Heart right ventricle (tissue), 16 donors: ENCODE data around the gene ABCB9. TPM values are rescaled to one million over a fixed set of nuclear protein-coding genes. Genes with fewer than 3 reads are reported as not detected.

Source experiments
- ATAC-seq, 8 donors: fragments of 200-7000 bp; cut with Tn5 transposase; one replicate each; pipeline ENCODE4 v1.9.1; 2020; ENCODE audit warnings: mild to moderate bottlenecking in 8 of 8, moderate library complexity in 8 of 8, moderate number of reproducible peaks in 1 of 8
- DNase-seq, 2 donors: peaks; one replicate each; pipeline ENCODE4 v3.0.0-alpha.2; 2020
- H3K27ac ChIP-seq, 10 donors: fragments of 200-600 bp; sonication (generic) in 2 of 10; one replicate each; pipeline versions ENCODE4 v1.5.0 to v1.8.0; 2020 to 2022; ENCODE audit warnings: mild to moderate bottlenecking in 3 of 10
- H3K27me3 ChIP-seq, 7 donors: fragments of 200-600 bp; one replicate each; pipeline ENCODE4 v1.8.0; 2021 to 2022; ENCODE audit warnings: mild to moderate bottlenecking in 2 of 7
- H3K36me3 ChIP-seq, 9 donors: fragments of 200-600 bp; sonication (generic) in 1 of 9; one replicate each; pipeline versions ENCODE4 v1.5.0 to v1.8.0; 2020 to 2022; ENCODE audit warnings: mild to moderate bottlenecking in 2 of 9
- H3K4me1 ChIP-seq, 9 donors: fragments of 200-600 bp; sonication (generic) in 1 of 9; one replicate each; pipeline versions ENCODE4 v1.5.0 to v1.8.0; 2020 to 2022; ENCODE audit warnings: mild to moderate bottlenecking in 4 of 9
- H3K4me3 ChIP-seq, 10 donors: fragments of 200-600 bp; sonication (generic) in 2 of 10; one replicate each; pipeline versions ENCODE4 v1.5.0 to v1.8.0; 2020 to 2022; ENCODE audit warnings: mild to moderate bottlenecking in 7 of 10, moderate library complexity in 2 of 10
- H3K9me3 ChIP-seq, 11 donors: fragments of 200-600 bp in 10 of 11; sonication (generic) in 2 of 11; one replicate each; pipeline versions ENCODE4 v1.5.0 to v1.8.0; 2013 to 2022; ENCODE audit warnings: mild to moderate bottlenecking in 2 of 11, control low read depth in 1 of 11, moderate library complexity in 1 of 11
- WGBS, 2 donors: extraction: QIAGEN DNeasy Blood & Tissue Kit; methylation state at CpG; one replicate each; pipeline ENCODE4 v1.1.7; 2013; ENCODE audit warnings: inconsistent platforms in 1 of 2; 5-methylcytosine and 5-hydroxymethylcytosine counted together
- intact Hi-C, 10 donors: fragments of 100-400 bp; cut with DNase I; formaldehyde crosslinking; loops; one replicate each; pipeline versions ENCODE4 v1.11.1 to v1.14.2; 2022
- polyA plus RNA-seq, 2 donors: library from polyadenylated mRNA; stranded (reverse); fragments of 200-250 nt; gene quantifications; one replicate each; pipeline ENCODE4 v1.2.3, GENCODE V29; 2013
- total RNA-seq, 10 donors: library from RNA; stranded (reverse); fragmentation: NEBNext Ultra II Directional in 3 of 10; extraction: Animal tissue kit (Norgen Biotek cat#: 25700) in 3 of 10; gene quantifications; one replicate each; pipeline versions ENCODE4 v1.2.1 to v1.2.4, GENCODE V29; 2021 to 2023
- TF ChIP-seq, protein P1 (sequence below), 9 donors: fragments of 200-600 bp; sonication (generic) in 2 of 9; IDR thresholded peaks; one replicate each; pipeline versions ENCODE4 v1.5.0 to v1.8.0; 2021 to 2022; ENCODE audit warnings: antibody characterized with exemption in 9 of 9, mild to moderate bottlenecking in 5 of 9, moderate library complexity in 1 of 9
- donor health status: Arrhythmogenic right ventricular cardiomyopathy.
- donor health status: ischemic (EF 13 %, LVEDD 7.1; RV severe dilation, severe dysfunction).
- donor health status: healthy with polysubstance abuse.
- donor health status: DM: no; HTN: yes; CAD: no.
- donor health status: DM: no; HTN: no; CAD: no.
- donor health status: ischemic (EF 25% LVEDD 6.9; RV normal size, moderate dysfunction).
- donor health status: ischemic (EF 25% LVEDD 5.7; RV mildly dilated, moderate dysfunction).
- donor health status: healthy.
- donor health status: DM: yes; HTN: yes; CAD: no.
- donor health status: Ischemic cardiomyopathy.
- donor health status: ischemic (EF 35%, LVEDD 5.7; RV mildly dilated, moderate dysfunction).
- donor health status: nonischemic (EF 11% LVEDD 7.7; RV severe dilation, severe dysfunction).
- donor health status: DM: yes; HTN: yes; CAD: no.
- donor health status: PGD.
- donor health status: ischemic (EF 29% LVEDD 5.4; RV normal size, mild dysfunction).
- donor health status: nonischemic (EF 23%, LVEDD 6.1; RV moderate dilation, normal function).

The ABCB9 gene
- total and polyA plus RNA-seq, 12 donors = 1.9 to 6.0 (median 4.5) TPM

DNA sequence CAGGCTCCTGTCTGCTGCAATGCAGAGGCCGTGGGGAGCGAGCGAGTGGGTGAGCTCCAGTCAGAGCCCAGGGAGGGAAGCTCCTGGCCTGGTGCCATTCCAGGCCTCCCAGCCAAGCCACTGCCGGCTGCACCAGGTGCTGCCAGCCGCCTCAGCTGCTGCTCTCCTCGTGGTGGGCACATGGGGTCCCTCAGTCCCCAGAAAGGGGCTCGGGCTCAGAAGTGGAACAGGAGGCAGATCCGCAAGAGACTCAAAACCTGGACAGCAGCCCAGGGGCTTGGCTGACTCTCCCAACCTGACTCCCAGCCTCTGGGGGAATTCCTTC lies 2.4 kb downstream of the ABCB9 start:
- H3K27ac ChIP-seq = peak overlapping the region in 2 of 10 donors; percentile 5 to 10
- H3K9me3 ChIP-seq = no peaks in the 10 kb centered on the region
- ATAC-seq = peak in 4 of 8 donors; percentile 7 to 27 (median 12)
- peaks cover 11 to 57% (median 38%) of the 10 kb centered on the region in 9 donors for H3K4me1 ChIP-seq
- H3K36me3 ChIP-seq = peaks cover 0 to 17% (median 5%) of the 10 kb centered on the region in 9 donors
- intact Hi-C loops = no loop called here
- TF ChIP-seq, protein P1, sequence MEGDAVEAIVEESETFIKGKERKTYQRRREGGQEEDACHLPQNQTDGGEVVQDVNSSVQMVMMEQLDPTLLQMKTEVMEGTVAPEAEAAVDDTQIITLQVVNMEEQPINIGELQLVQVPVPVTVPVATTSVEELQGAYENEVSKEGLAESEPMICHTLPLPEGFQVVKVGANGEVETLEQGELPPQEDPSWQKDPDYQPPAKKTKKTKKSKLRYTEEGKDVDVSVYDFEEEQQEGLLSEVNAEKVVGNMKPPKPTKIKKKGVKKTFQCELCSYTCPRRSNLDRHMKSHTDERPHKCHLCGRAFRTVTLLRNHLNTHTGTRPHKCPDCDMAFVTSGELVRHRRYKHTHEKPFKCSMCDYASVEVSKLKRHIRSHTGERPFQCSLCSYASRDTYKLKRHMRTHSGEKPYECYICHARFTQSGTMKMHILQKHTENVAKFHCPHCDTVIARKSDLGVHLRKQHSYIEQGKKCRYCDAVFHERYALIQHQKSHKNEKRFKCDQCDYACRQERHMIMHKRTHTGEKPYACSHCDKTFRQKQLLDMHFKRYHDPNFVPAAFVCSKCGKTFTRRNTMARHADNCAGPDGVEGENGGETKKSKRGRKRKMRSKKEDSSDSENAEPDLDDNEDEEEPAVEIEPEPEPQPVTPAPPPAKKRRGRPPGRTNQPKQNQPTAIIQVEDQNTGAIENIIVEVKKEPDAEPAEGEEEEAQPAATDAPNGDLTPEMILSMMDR (IDR thresholded peaks at IDR 0.05) = no peak
- H3K4me3 ChIP-seq = peak overlapping the region in 1 of 10 donors; percentile 19
- H3K27me3 ChIP-seq = no peaks in the 10 kb centered on the region
- 18 to 45% methylated on average over 8 of the region's 8 CpGs for WGBS, 2 donors
- DNase-seq = peak; percentile 37 to 66

DNA sequence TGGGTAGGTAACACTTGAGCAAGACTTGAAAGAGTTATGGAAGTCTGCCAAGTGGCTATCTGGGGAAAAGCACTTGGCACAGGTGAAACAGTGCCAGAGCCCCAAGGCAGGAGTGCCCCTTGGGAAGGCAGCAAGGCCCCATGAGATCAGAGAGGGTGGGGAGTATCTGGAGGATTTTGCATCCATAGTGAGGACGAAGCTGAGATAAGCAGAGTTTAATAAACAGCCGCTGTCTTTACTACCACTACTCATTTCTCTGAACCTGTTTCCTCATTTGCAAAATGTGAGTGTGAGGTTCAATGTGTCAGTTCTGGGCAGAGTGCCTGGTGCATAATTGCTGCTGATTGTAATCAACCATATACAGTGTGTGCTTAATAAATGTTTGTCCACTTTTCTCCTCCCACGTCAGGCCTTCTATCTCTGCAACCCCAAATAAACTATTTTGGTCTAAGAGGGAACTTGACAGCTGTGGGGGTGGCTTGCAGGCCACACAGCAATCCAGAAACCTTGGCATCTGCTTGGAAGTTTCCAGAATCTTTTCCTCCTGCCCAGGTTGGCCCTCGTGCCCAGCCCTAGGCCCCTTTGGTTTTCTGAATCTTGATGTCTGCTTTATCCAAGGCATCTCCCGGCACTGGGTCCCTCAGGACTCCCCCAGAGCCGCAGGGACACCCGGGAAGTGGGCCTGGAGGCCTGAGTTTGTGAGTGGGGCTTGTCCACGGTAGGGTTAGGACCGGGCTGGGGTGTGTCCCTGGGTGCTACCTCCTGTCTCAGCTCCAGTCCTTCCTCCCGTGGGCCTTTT lies 4.5 kb downstream of the ABCB9 start:
- ATAC-seq = peak in 2 of 8 donors; percentile 2 to 25
- Histone ChIP-seq H3K4me1 (peaks cover 11 to 67% (median 49%) of the 10 kb centered on the region in 9 donors), H3K9me3 (no peaks in the 10 kb centered on the region), H3K27me3 (no peaks in the 10 kb centered on the region), H3K27ac (peak overlapping the region in 4 of 10 donors; percentile 35 to 57 (median 46)), H3K4me3 (no peak overlapping the region), H3K36me3 (peaks cover 0 to 33% (median 5%) of the 10 kb centered on the region in 9 donors)
- DNase-seq = no peak
- WGBS, 2 donors = 71 to 76% methylated on average over 10 of the region's 10 CpGs
- intact Hi-C loops = no loop called here
- TF ChIP-seq, protein P1 (IDR thresholded peaks at IDR 0.05) = no peak

DNA sequence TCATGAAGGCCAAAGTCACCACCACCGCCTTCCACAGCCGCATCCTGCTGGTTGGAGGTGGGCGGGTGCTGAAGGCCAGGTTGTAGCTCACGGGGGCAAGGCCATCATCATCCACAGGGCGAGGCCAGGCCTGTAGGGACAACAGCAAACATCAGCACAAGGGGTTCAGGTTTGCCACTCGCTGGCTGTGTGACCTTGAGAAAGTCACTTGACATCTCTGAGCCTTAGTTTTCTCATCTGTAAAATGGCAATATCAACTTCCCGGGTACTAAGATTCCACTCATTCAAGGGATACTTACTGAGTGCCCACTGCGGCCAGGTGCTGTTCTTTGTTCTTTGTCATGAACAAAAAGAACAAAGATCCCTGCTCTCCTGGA lies 6.1 kb downstream of the ABCB9 start:
- Histone ChIP-seq H3K9me3 (no peaks in the 10 kb centered on the region), H3K4me1 (peaks cover 4 to 53% (median 37%) of the 10 kb centered on the region in 9 donors), H3K4me3 (no peak overlapping the region), H3K27me3 (no peaks in the 10 kb centered on the region), H3K27ac (no peak overlapping the region), H3K36me3 (peaks cover 0 to 38% (median 5%) of the 10 kb centered on the region in 9 donors)
- ATAC-seq = no peak
- intact Hi-C loops = no loop called here
- 97% methylated on average over 8 of the region's 8 CpGs for WGBS, 2 donors
- DNase-seq = no peak
- TF ChIP-seq, protein P1 (IDR thresholded peaks at IDR 0.05) = no peak

DNA sequence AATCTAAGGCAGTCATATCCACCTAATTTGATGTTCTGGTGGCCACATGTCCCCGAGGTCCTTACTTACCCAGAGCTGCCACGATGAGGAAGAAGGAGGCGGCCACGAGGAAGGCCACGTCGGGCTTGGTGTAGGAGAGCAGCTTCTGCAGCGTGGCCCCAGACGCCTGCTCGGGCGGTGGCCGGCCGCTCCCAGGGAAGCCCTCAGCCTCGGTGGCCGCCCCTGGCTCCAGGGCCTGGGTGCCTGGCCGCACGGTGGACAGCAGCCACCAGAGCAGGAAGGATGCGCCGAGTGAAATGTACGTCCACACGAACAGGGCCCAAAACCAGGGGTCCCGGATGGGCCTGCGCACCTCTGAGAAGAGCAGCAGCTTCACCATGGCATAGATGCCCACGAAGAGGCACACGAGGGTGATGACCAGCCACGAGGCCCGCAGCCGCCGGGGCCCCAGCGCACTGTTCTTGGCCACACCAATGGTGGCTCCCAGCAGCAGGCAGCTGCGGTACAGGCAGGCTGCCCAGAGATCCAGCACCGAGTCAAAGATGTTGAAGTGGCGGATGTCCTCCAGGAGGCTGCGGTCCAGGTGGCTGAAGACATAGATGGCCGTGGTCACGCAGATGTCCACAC lies 6.6 kb downstream of the ABCB9 start:
- peaks cover 4 to 48% (median 32%) of the 10 kb centered on the region in 9 donors for H3K4me1 ChIP-seq
- 95 to 96% methylated on average over 33 to 35 of the region's 35 CpGs for WGBS, 2 donors
- DNase-seq (no peak), ATAC-seq (no peak)
- H3K4me3 ChIP-seq = no peak overlapping the region
- H3K9me3 ChIP-seq = no peaks in the 10 kb centered on the region
- H3K27ac ChIP-seq = peak overlapping the region in 2 of 10 donors; percentile 62 to 78
- H3K36me3 ChIP-seq = peaks cover 0 to 38% (median 5%) of the 10 kb centered on the region in 9 donors
- no peaks in the 10 kb centered on the region for H3K27me3 ChIP-seq
- intact Hi-C loops = loop anchor here in 1 of 10 donors (10.0 kb wide), 1 partner anchor 165 kb away; no protein-coding TSS in a partner anchor
- TF ChIP-seq, protein P1 (IDR thresholded peaks at IDR 0.05) = no peak
